Activated T-cell treated with anti-CD3 and anti-CD28 coated beads, Interleukin-2, amount 50 U/mL, for 4 hours (primary cell): Measurements from ENCODE around the gene FAP. TPM values are rescaled to one million over a fixed set of nuclear protein-coding genes. Genes with fewer than 3 reads are reported as not detected.

ENCODE experiments used
- ATAC-seq, 2 donors: fragments of 200-7000 bp; cut with Tn5 transposase; one replicate each; pipeline ENCODE4 v1.10.0; 2021
- DNase-seq: peaks from one replicate; pipeline ENCODE4 v3.0.0-alpha.2; 2020
- H3K27me3 Mint-ChIP-seq: one replicate; pipeline ENCODE4 v1.8.0; 2021; ENCODE audit warnings: low read depth, mixed read lengths
- H3K36me3 Mint-ChIP-seq: one replicate; pipeline ENCODE4 v1.8.0; 2022; ENCODE audit warnings: mixed read lengths; ENCODE audit not compliant: insufficient read depth
- H3K4me1 Mint-ChIP-seq: one replicate; pipeline ENCODE4 v1.8.0; 2021; ENCODE audit warnings: low read depth, mixed read lengths
- H3K4me3 Mint-ChIP-seq: one replicate; pipeline ENCODE4 v1.8.0; 2021; ENCODE audit warnings: mild to moderate bottlenecking, moderate library complexity, mixed read lengths
- H3K9me3 Mint-ChIP-seq: one replicate; pipeline ENCODE4 v1.8.0; 2021; ENCODE audit warnings: mixed read lengths
- total RNA-seq, 3 donors: library from RNA; stranded (reverse); gene quantifications; one replicate each; pipeline ENCODE4 v1.2.1, GENCODE V29; 2021

The FAP gene
- total RNA-seq, 3 donors from 2014 or later: not detected

- ATAC-seq: peak; percentile 35 to 55
- Mint-ChIP-seq H3K9me3 (no peaks in the 10 kb centered on the region), H3K4me3 (no peak overlapping the region), H3K36me3 (no peaks in the 10 kb centered on the region), H3K27me3 (peaks cover 30% of the 10 kb centered on the region), H3K4me1 (no peaks in the 10 kb centered on the region)
- peak; percentile 52 for DNase-seq
Observed at GRCh38 chr2:162221064-162221463, 22.2 kb downstream of the FAP start.

- H3K4me1 Mint-ChIP-seq: no peaks in the 10 kb centered on the region
- no peak overlapping the region for H3K4me3 Mint-ChIP-seq
- no peak for ATAC-seq
- H3K9me3 Mint-ChIP-seq: no peaks in the 10 kb centered on the region
- DNase-seq: no peak
- no peaks in the 10 kb centered on the region for H3K36me3 Mint-ChIP-seq
- H3K27me3 Mint-ChIP-seq: peaks cover 31% of the 10 kb centered on the region
Observed at GRCh38 chr2:162220368-162220767, 22.9 kb downstream of the FAP start.

GRCh38 chr2:162219426-162219825, 23.8 kb downstream of the FAP start:
- ATAC-seq: no peak
- Mint-ChIP-seq H3K9me3 (no peaks in the 10 kb centered on the region), H3K4me1 (no peaks in the 10 kb centered on the region), H3K4me3 (no peak overlapping the region), H3K36me3 (no peaks in the 10 kb centered on the region), H3K27me3 (peaks cover 31% of the 10 kb centered on the region)
- no peak for DNase-seq

- no peaks in the 10 kb centered on the region for H3K4me1 Mint-ChIP-seq
- H3K36me3 Mint-ChIP-seq: no peaks in the 10 kb centered on the region
- DNase-seq (no peak), ATAC-seq (no peak)
- no peak overlapping the region for H3K4me3 Mint-ChIP-seq
- H3K27me3 Mint-ChIP-seq: peaks cover 30% of the 10 kb centered on the region
- no peaks in the 10 kb centered on the region for H3K9me3 Mint-ChIP-seq
Observed at GRCh38 chr2:162217598-162217997, 25.6 kb downstream of the FAP start.

GRCh38 chr2:162215162-162215561, 28.1 kb downstream of the FAP start:
- peaks cover 20% of the 10 kb centered on the region for H3K27me3 Mint-ChIP-seq
- no peaks in the 10 kb centered on the region for H3K36me3 Mint-ChIP-seq
- H3K4me1 Mint-ChIP-seq: no peaks in the 10 kb centered on the region
- H3K4me3 Mint-ChIP-seq: no peak overlapping the region
- DNase-seq (no peak), ATAC-seq (no peak)
- no peaks in the 10 kb centered on the region for H3K9me3 Mint-ChIP-seq

GRCh38 chr2:162212366-162212765, 30.9 kb downstream of the FAP start:
- Mint-ChIP-seq H3K27me3 (peaks cover 14% of the 10 kb centered on the region), H3K4me3 (no peak overlapping the region)

GRCh38 chr2:162211732-162212131, 31.5 kb downstream of the FAP start:
- H3K4me1 Mint-ChIP-seq: no peaks in the 10 kb centered on the region
- H3K27me3 Mint-ChIP-seq: peaks cover 8% of the 10 kb centered on the region
- H3K4me3 Mint-ChIP-seq: no peak overlapping the region
- no peaks in the 10 kb centered on the region for H3K36me3 Mint-ChIP-seq
- ATAC-seq (no peak), DNase-seq (no peak)
- no peaks in the 10 kb centered on the region for H3K9me3 Mint-ChIP-seq

More at GRCh38 chr2:162212366-162212765, 30.9 kb downstream of the FAP start:
- Mint-ChIP-seq H3K9me3 (no peaks in the 10 kb centered on the region), H3K4me1 (no peaks in the 10 kb centered on the region), H3K36me3 (no peaks in the 10 kb centered on the region)
- no peak for DNase-seq
- ATAC-seq: no peak

- DNase-seq (no peak), ATAC-seq (no peak)
- Mint-ChIP-seq H3K4me3 (no peak overlapping the region), H3K9me3 (no peaks in the 10 kb centered on the region), H3K27me3 (peaks cover 6% of the 10 kb centered on the region), H3K36me3 (no peaks in the 10 kb centered on the region), H3K4me1 (no peaks in the 10 kb centered on the region)
Observed at GRCh38 chr2:162210385-162210784, 32.9 kb downstream of the FAP start.

GRCh38 chr2:162202203-162202602, 41.0 kb downstream of the FAP start:
- Mint-ChIP-seq H3K4me3 (no peak overlapping the region), H3K4me1 (no peaks in the 10 kb centered on the region), H3K9me3 (no peaks in the 10 kb centered on the region), H3K27me3 (peaks cover 28% of the 10 kb centered on the region), H3K36me3 (no peaks in the 10 kb centered on the region)
- ATAC-seq (no peak), DNase-seq (no peak)

GRCh38 chr2:162200636-162201035, 42.6 kb downstream of the FAP start:
- Mint-ChIP-seq H3K36me3 (no peaks in the 10 kb centered on the region), H3K4me1 (no peaks in the 10 kb centered on the region), H3K9me3 (no peaks in the 10 kb centered on the region), H3K27me3 (peaks cover 31% of the 10 kb centered on the region), H3K4me3 (no peak overlapping the region)
- ATAC-seq: no peak
- DNase-seq: no peak

- no peaks in the 10 kb centered on the region for H3K9me3 Mint-ChIP-seq
- no peak overlapping the region for H3K4me3 Mint-ChIP-seq
- no peak for DNase-seq
- no peak for ATAC-seq
- H3K27me3 Mint-ChIP-seq: peaks cover 34% of the 10 kb centered on the region
- H3K36me3 Mint-ChIP-seq: no peaks in the 10 kb centered on the region
- H3K4me1 Mint-ChIP-seq: no peaks in the 10 kb centered on the region
Observed at GRCh38 chr2:162199913-162200312, 43.3 kb downstream of the FAP start.

GRCh38 chr2:162198239-162198638, 45.0 kb downstream of the FAP start:
- no peak for ATAC-seq
- H3K4me3 Mint-ChIP-seq: no peak overlapping the region
- H3K36me3 Mint-ChIP-seq: no peaks in the 10 kb centered on the region
- H3K27me3 Mint-ChIP-seq: peaks cover 35% of the 10 kb centered on the region
- no peak for DNase-seq
- no peaks in the 10 kb centered on the region for H3K9me3 Mint-ChIP-seq
- H3K4me1 Mint-ChIP-seq: no peaks in the 10 kb centered on the region

GRCh38 chr2:162197069-162197825, 46.0 kb downstream of the FAP start:
- Mint-ChIP-seq H3K4me1 (no peaks in the 10 kb centered on the region), H3K4me3 (no peak overlapping the region), H3K27me3 (peaks cover 42% of the 10 kb centered on the region), H3K36me3 (no peaks in the 10 kb centered on the region), H3K9me3 (no peaks in the 10 kb centered on the region)
- ATAC-seq: no peak
- DNase-seq: no peak

GRCh38 chr2:162196638-162197037, 46.6 kb downstream of the FAP start:
- Mint-ChIP-seq H3K27me3 (peaks cover 46% of the 10 kb centered on the region), H3K9me3 (no peaks in the 10 kb centered on the region), H3K36me3 (no peaks in the 10 kb centered on the region), H3K4me1 (no peaks in the 10 kb centered on the region), H3K4me3 (no peak overlapping the region)
- DNase-seq (no peak), ATAC-seq (peak in 1 of 2 donors; percentile 25)

- Mint-ChIP-seq H3K4me1 (no peaks in the 10 kb centered on the region), H3K27me3 (peaks cover 16% of the 10 kb centered on the region), H3K9me3 (no peaks in the 10 kb centered on the region), H3K36me3 (no peaks in the 10 kb centered on the region), H3K4me3 (no peak overlapping the region)
- ATAC-seq (no peak), DNase-seq (no peak)
Observed at GRCh38 chr2:162188451-162188850, 54.8 kb downstream of the FAP start.
